Mucosa of stomach (tissue), 1 donor: ENCODE results near the gene GPD1L.

ENCODE experiments used
- H3K27me3 ChIP-seq: one replicate; pipeline ENCODE4 v1.7.0; 2013; ENCODE audit warnings: mild to moderate bottlenecking, low read length; ENCODE audit not compliant: control insufficient read depth, insufficient read depth
- H3K36me3 ChIP-seq: one replicate; pipeline ENCODE4 v1.7.0; 2013; ENCODE audit warnings: low read length; ENCODE audit not compliant: control insufficient read depth, insufficient read depth
- H3K4me1 ChIP-seq: one replicate; pipeline ENCODE4 v1.7.0; 2013; ENCODE audit warnings: mild to moderate bottlenecking, low read length; ENCODE audit not compliant: control insufficient read depth, insufficient read depth
- H3K4me3 ChIP-seq: one replicate; pipeline ENCODE4 v1.7.0; 2013; ENCODE audit warnings: low read length
- H3K9ac ChIP-seq: one replicate; pipeline ENCODE4 v1.7.0; 2013; ENCODE audit warnings: mild to moderate bottlenecking, low read length, moderate library complexity
- H3K9me3 ChIP-seq: one replicate; pipeline ENCODE4 v1.7.0; 2013; ENCODE audit warnings: mild to moderate bottlenecking, low read length, moderate library complexity; ENCODE audit not compliant: control insufficient read depth
- donor health status: Pancreatic carcinoma.

The GPD1L gene

GRCh38 chr3:32166654-32167053 is 60.2 kb downstream of the GPD1L start:
- Histone ChIP-seq H3K27me3 (no peaks in the 10 kb centered on the region), H3K4me1 (no peaks in the 10 kb centered on the region), H3K9ac (no peak overlapping the region), H3K36me3 (peaks cover 10% of the 10 kb centered on the region), H3K9me3 (no peaks in the 10 kb centered on the region), H3K4me3 (no peak overlapping the region)

GRCh38 chr3:32172420-32172819 is 66.0 kb downstream of the GPD1L start:
- no peaks in the 10 kb centered on the region for H3K36me3 ChIP-seq
- H3K4me3 ChIP-seq = no peak overlapping the region
- H3K9me3 ChIP-seq = no peaks in the 10 kb centered on the region
- no peak overlapping the region for H3K9ac ChIP-seq
- no peaks in the 10 kb centered on the region for H3K27me3 ChIP-seq
- H3K4me1 ChIP-seq = peaks cover 3% of the 10 kb centered on the region

- Histone ChIP-seq H3K4me3 (no peak overlapping the region), H3K4me1 (peaks cover 9% of the 10 kb centered on the region), H3K9me3 (no peaks in the 10 kb centered on the region)
Measured at GRCh38 chr3:32175607-32176197, 69.3 kb downstream of the GPD1L start.

GRCh38 chr3:32176989-32177701 is 70.7 kb downstream of the GPD1L start:
- no peak overlapping the region for H3K9ac ChIP-seq
- H3K4me3 ChIP-seq = no peak overlapping the region
- peaks cover 7% of the 10 kb centered on the region for H3K27me3 ChIP-seq
- peaks cover 9% of the 10 kb centered on the region for H3K4me1 ChIP-seq
- H3K36me3 ChIP-seq = no peaks in the 10 kb centered on the region
- no peaks in the 10 kb centered on the region for H3K9me3 ChIP-seq

More at GRCh38 chr3:32175607-32176197, 69.3 kb downstream of the GPD1L start:
- Histone ChIP-seq H3K9ac (no peak overlapping the region), H3K36me3 (no peaks in the 10 kb centered on the region), H3K27me3 (peaks cover 7% of the 10 kb centered on the region)

- H3K9me3 ChIP-seq = no peaks in the 10 kb centered on the region
- no peak overlapping the region for H3K9ac ChIP-seq
- no peak overlapping the region for H3K4me3 ChIP-seq
- H3K36me3 ChIP-seq = no peaks in the 10 kb centered on the region
- H3K27me3 ChIP-seq = peaks cover 7% of the 10 kb centered on the region
- peaks cover 9% of the 10 kb centered on the region for H3K4me1 ChIP-seq
Measured at GRCh38 chr3:32177702-32178198, 71.3 kb downstream of the GPD1L start.

- H3K4me1 ChIP-seq = peaks cover 9% of the 10 kb centered on the region
- no peak overlapping the region for H3K4me3 ChIP-seq
- no peak overlapping the region for H3K9ac ChIP-seq
- H3K9me3 ChIP-seq = no peaks in the 10 kb centered on the region
- peaks cover 7% of the 10 kb centered on the region for H3K27me3 ChIP-seq
- H3K36me3 ChIP-seq = no peaks in the 10 kb centered on the region
Measured at GRCh38 chr3:32180141-32180784, 73.8 kb downstream of the GPD1L start.

GRCh38 chr3:32181365-32181764 is 74.9 kb downstream of the GPD1L start:
- no peaks in the 10 kb centered on the region for H3K9me3 ChIP-seq
- H3K4me1 ChIP-seq = peaks cover 9% of the 10 kb centered on the region

GRCh38 chr3:32181796-32182195 is 75.4 kb downstream of the GPD1L start:
- Histone ChIP-seq H3K36me3 (no peaks in the 10 kb centered on the region), H3K4me1 (peaks cover 9% of the 10 kb centered on the region), H3K9me3 (no peaks in the 10 kb centered on the region), H3K9ac (no peak overlapping the region), H3K27me3 (peaks cover 7% of the 10 kb centered on the region), H3K4me3 (no peak overlapping the region)

More at GRCh38 chr3:32181365-32181764, 74.9 kb downstream of the GPD1L start:
- Histone ChIP-seq H3K9ac (no peak overlapping the region), H3K36me3 (no peaks in the 10 kb centered on the region), H3K27me3 (peaks cover 7% of the 10 kb centered on the region), H3K4me3 (no peak overlapping the region)

- no peaks in the 10 kb centered on the region for H3K4me1 ChIP-seq
- no peak overlapping the region for H3K4me3 ChIP-seq
- no peaks in the 10 kb centered on the region for H3K9me3 ChIP-seq
- no peak overlapping the region for H3K9ac ChIP-seq
- H3K36me3 ChIP-seq = no peaks in the 10 kb centered on the region
- peaks cover 7% of the 10 kb centered on the region for H3K27me3 ChIP-seq
Measured at GRCh38 chr3:32184187-32184730, 77.8 kb downstream of the GPD1L start.

GRCh38 chr3:32186097-32186496 is 79.7 kb downstream of the GPD1L start:
- H3K4me3 ChIP-seq = no peak overlapping the region
- H3K27me3 ChIP-seq = no peaks in the 10 kb centered on the region
- H3K9me3 ChIP-seq = no peaks in the 10 kb centered on the region
- no peaks in the 10 kb centered on the region for H3K36me3 ChIP-seq
- H3K4me1 ChIP-seq = no peaks in the 10 kb centered on the region
- no peak overlapping the region for H3K9ac ChIP-seq

GRCh38 chr3:32186876-32187275 is 80.5 kb downstream of the GPD1L start:
- H3K27me3 ChIP-seq = no peaks in the 10 kb centered on the region
- H3K36me3 ChIP-seq = no peaks in the 10 kb centered on the region
- H3K4me3 ChIP-seq = no peak overlapping the region
- no peak overlapping the region for H3K9ac ChIP-seq
- H3K4me1 ChIP-seq = no peaks in the 10 kb centered on the region
- H3K9me3 ChIP-seq = no peaks in the 10 kb centered on the region

- Histone ChIP-seq H3K36me3 (no peaks in the 10 kb centered on the region), H3K9me3 (no peaks in the 10 kb centered on the region), H3K4me3 (no peak overlapping the region), H3K27me3 (no peaks in the 10 kb centered on the region), H3K4me1 (no peaks in the 10 kb centered on the region), H3K9ac (no peak overlapping the region)
Measured at GRCh38 chr3:32189693-32190092, 83.3 kb downstream of the GPD1L start.
